Neuronal stem cell (in vitro differentiated cells): ENCODE results near the gene TBL3.
A peak's percentile ranks its signal among the peaks of the same experiment; 100 is the strongest.

Experiments used
- DNase-seq: peaks from one replicate; pipeline ENCODE4 v3.0.0-alpha.2; 2013; ENCODE audit warnings: low spot score
- H2AFZ ChIP-seq: one replicate; pipeline ENCODE4 v1.6.1; 2013; ENCODE audit warnings: mild to moderate bottlenecking, low read length, inconsistent platforms
- H2AK5ac ChIP-seq: 2 replicates; pipeline ENCODE4 v1.6.1; 2013; ENCODE audit warnings: low read depth, mild to moderate bottlenecking, inconsistent platforms, low read length, moderate library complexity, mixed read lengths
- H2BK120ac ChIP-seq: 2 replicates; pipeline ENCODE4 v1.6.1; 2013; ENCODE audit warnings: low read depth, mild to moderate bottlenecking, inconsistent platforms, low read length, moderate library complexity, mixed read lengths
- H2BK12ac ChIP-seq: one replicate; pipeline ENCODE4 v1.6.1; 2013; ENCODE audit warnings: low read length, inconsistent platforms
- H2BK15ac ChIP-seq: 2 replicates; pipeline ENCODE4 v1.6.1; 2013; ENCODE audit warnings: mild to moderate bottlenecking, low read length, inconsistent platforms, mixed read lengths
- H2BK5ac ChIP-seq: one replicate; pipeline ENCODE4 v1.6.1; 2013; ENCODE audit warnings: inconsistent platforms, mild to moderate bottlenecking, low read length, moderate library complexity
- H3K14ac ChIP-seq: one replicate; pipeline ENCODE4 v1.6.1; 2013; ENCODE audit warnings: low read length, inconsistent platforms
- H3K18ac ChIP-seq: 2 replicates; pipeline ENCODE4 v1.6.1; 2013; ENCODE audit warnings: low read length, inconsistent platforms
- H3K23ac ChIP-seq: 2 replicates; pipeline ENCODE4 v1.6.1; 2013; ENCODE audit warnings: low read depth, mild to moderate bottlenecking, mixed read lengths, low read length, inconsistent platforms; ENCODE audit not compliant: poor library complexity
- H3K27ac ChIP-seq: replicated peaks from 3 replicates; pipeline ENCODE4 v1.5.1; 2013; ENCODE audit warnings: low read length, inconsistent platforms
- H3K27me3 ChIP-seq, 3 experiments: 2 replicates each; pipeline ENCODE4 v1.6.1; 2013; ENCODE audit warnings: low read length in 3 of 3, mild to moderate bottlenecking in 2 of 3, inconsistent platforms in 1 of 3, low read depth in 1 of 3, mixed read lengths in 1 of 3, moderate library complexity in 1 of 3; ENCODE audit not compliant: control insufficient read depth in 3 of 3, insufficient read depth in 3 of 3
- H3K36me3 ChIP-seq, 2 donors: replicated peaks in 1 of 2; 2 replicates each; pipeline ENCODE4 v1.6.1; 2013; ENCODE audit warnings: low read length in 2 of 2; ENCODE audit not compliant: control insufficient read depth in 2 of 2, insufficient read depth in 2 of 2
- H3K4ac ChIP-seq: 2 replicates; pipeline ENCODE4 v1.6.1; 2013; ENCODE audit warnings: inconsistent platforms, mild to moderate bottlenecking, low read length, moderate library complexity
- H3K4me1 ChIP-seq, 2 donors: 1 replicate in 1 of 2; 2 replicates in 1 of 2; pipeline ENCODE4 v1.6.1; 2013; ENCODE audit warnings: low read length in 2 of 2, low read depth in 1 of 2; ENCODE audit not compliant: control insufficient read depth in 2 of 2, insufficient read depth in 1 of 2
- H3K4me2 ChIP-seq: one replicate; pipeline ENCODE4 v1.6.1; 2013; ENCODE audit warnings: mild to moderate bottlenecking, low read length, inconsistent platforms; ENCODE audit not compliant: insufficient read depth, poor library complexity, severe bottlenecking
- H3K4me3 ChIP-seq, 2 donors: 2 replicates each; pipeline ENCODE4 v1.5.1; 2013; ENCODE audit warnings: low read length in 2 of 2, mild to moderate bottlenecking in 2 of 2, inconsistent platforms in 1 of 2, moderate library complexity in 1 of 2
- H3K79me1 ChIP-seq: one replicate; pipeline ENCODE4 v1.6.1; 2013; ENCODE audit warnings: low read depth, mild to moderate bottlenecking, inconsistent platforms, low read length, moderate library complexity
- H3K9ac ChIP-seq: one replicate; pipeline ENCODE4 v1.6.1; 2013; ENCODE audit warnings: mild to moderate bottlenecking, low read depth, low read length, inconsistent platforms; ENCODE audit not compliant: poor library complexity
- H3K9me3 ChIP-seq, 2 donors: replicated peaks in 1 of 2; 2 replicates each; pipeline versions ENCODE3 to v1.6.1; 2013; ENCODE audit warnings: low read length in 2 of 2, mild to moderate bottlenecking in 2 of 2, inconsistent platforms in 1 of 2, low read depth in 1 of 2, mixed read lengths in 1 of 2, moderate library complexity in 1 of 2; ENCODE audit not compliant: control insufficient read depth in 2 of 2, insufficient read depth in 1 of 2
- H4K8ac ChIP-seq: one replicate; pipeline ENCODE4 v1.6.1; 2013; ENCODE audit warnings: low read depth, mild to moderate bottlenecking, inconsistent platforms, low read length, moderate library complexity
- H4K91ac ChIP-seq: one replicate; pipeline ENCODE4 v1.6.1; 2013; ENCODE audit warnings: low read length, low read depth, mild to moderate bottlenecking, inconsistent platforms; ENCODE audit not compliant: poor library complexity
- WGBS, 2 donors: extraction: QIAGEN DNeasy Blood & Tissue Kit; methylation state at CpG; one replicate each; pipeline ENCODE4 v1.1.7; 2013; ENCODE audit warnings: missing lambda C conversion rate in 2 of 2, mixed read lengths in 1 of 2; ENCODE audit not compliant: insufficient read length in 2 of 2, insufficient replicate concordance in 1 of 2; ENCODE audit errors: extremely low coverage in 2 of 2; 5-methylcytosine and 5-hydroxymethylcytosine counted together

TBL3 gene

DNA sequence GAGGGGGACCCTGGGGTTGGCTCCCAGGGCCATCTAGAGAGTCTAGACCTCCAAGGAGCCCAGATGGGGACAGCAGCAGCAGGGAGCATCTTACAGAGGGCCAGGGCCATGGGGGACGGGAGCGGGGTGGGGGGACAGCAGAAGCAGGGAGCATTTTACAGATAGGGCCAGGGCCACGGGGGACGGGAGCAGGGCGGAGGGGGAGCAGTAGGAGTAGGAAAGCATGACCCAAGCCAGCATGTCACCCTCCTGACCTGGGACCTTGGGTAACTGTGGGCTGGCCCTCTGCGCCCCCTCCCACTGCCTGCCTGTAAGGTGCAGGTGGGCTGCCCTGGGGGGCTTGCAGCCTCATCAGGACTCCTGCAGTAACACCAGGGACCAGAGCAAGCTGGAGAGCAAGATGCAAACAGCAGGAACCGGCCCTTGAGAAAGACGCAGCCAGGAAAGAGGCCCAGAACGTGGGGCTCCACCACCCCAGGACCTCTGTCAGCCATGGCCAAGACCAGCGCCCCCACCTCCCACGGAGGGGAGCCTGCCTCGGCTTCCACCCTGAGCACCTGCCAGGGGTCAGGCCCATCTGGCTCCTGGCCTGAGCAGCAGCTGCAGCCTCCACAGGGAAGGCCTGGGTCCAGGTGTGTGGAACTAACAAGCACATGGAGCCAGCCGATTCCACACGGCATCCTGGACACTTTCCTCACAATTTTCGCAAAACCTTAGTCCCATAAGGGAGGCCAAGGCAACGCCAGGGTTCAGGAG lies 35.4 kb downstream of the TBL3 start:
- no peak overlapping the region for H2BK120ac ChIP-seq
- H3K23ac ChIP-seq = peak overlapping the region; percentile 43
- H3K4me1 ChIP-seq = peaks cover 28 to 35% of the 10 kb centered on the region in 2 donors
- peaks cover 13 to 33% of the 10 kb centered on the region in 2 donors for H3K36me3 ChIP-seq
- H2AK5ac ChIP-seq = peak overlapping the region; percentile 81
- no peak overlapping the region for H3K18ac ChIP-seq
- peak overlapping the region; percentile 53 for H2BK5ac ChIP-seq
- H3K4me2 ChIP-seq = no peak overlapping the region
- H3K79me1 ChIP-seq = peaks cover 42% of the 10 kb centered on the region
- peak overlapping the region; percentile 66 for H3K4ac ChIP-seq
- H3K4me3 ChIP-seq = peak overlapping the region in 1 of 2 donors; percentile 65
- no peak overlapping the region for H3K27ac ChIP-seq
- no CpG with 5 or more reads among the region's 16 CpGs for WGBS, 2 donors
- H3K9me3 ChIP-seq = no peaks in the 10 kb centered on the region
- no peak overlapping the region for H4K8ac ChIP-seq
- H2BK15ac ChIP-seq = no peak overlapping the region
- peak overlapping the region; percentile 71 for H3K14ac ChIP-seq
- H3K9ac ChIP-seq = peak overlapping the region; percentile 78
- no peak overlapping the region for H2AFZ ChIP-seq
- H3K27me3 ChIP-seq = no peaks in the 10 kb centered on the region
- H4K91ac ChIP-seq = no peak overlapping the region
- peak overlapping the region; percentile 63 for H2BK12ac ChIP-seq
- no peak for DNase-seq

- H3K9me3 ChIP-seq = no peaks in the 10 kb centered on the region
- H3K23ac ChIP-seq = peak overlapping the region; percentile 31
- peak overlapping the region; percentile 37 for H3K4ac ChIP-seq
- H2AK5ac ChIP-seq = no peak overlapping the region
- DNase-seq = no peak
- H2BK15ac ChIP-seq = no peak overlapping the region
- no peak overlapping the region for H2BK5ac ChIP-seq
- peak overlapping the region; percentile 17 for H4K8ac ChIP-seq
- no peak overlapping the region for H2BK120ac ChIP-seq
- H3K14ac ChIP-seq = no peak overlapping the region
- no peaks in the 10 kb centered on the region for H3K27me3 ChIP-seq
- H3K36me3 ChIP-seq = peaks cover 9 to 25% of the 10 kb centered on the region in 2 donors
- peak overlapping the region; percentile 70 for H3K9ac ChIP-seq
- peaks cover 28 to 35% of the 10 kb centered on the region in 2 donors for H3K4me1 ChIP-seq
- peak overlapping the region; percentile 16 for H2BK12ac ChIP-seq
- no peak overlapping the region for H2AFZ ChIP-seq
- H4K91ac ChIP-seq = peak overlapping the region; percentile 85
- WGBS, 2 donors = no CpG with 5 or more reads among the region's 15 CpGs
- no peak overlapping the region for H3K18ac ChIP-seq
- H3K4me2 ChIP-seq = no peak overlapping the region
- peak overlapping the region in 1 of 2 donors; percentile 65 for H3K4me3 ChIP-seq
- peaks cover 37% of the 10 kb centered on the region for H3K79me1 ChIP-seq
- H3K27ac ChIP-seq = no peak overlapping the region
Observed at GRCh38 chr16:2008009-2008526, 36.2 kb downstream of the TBL3 start.

DNA sequence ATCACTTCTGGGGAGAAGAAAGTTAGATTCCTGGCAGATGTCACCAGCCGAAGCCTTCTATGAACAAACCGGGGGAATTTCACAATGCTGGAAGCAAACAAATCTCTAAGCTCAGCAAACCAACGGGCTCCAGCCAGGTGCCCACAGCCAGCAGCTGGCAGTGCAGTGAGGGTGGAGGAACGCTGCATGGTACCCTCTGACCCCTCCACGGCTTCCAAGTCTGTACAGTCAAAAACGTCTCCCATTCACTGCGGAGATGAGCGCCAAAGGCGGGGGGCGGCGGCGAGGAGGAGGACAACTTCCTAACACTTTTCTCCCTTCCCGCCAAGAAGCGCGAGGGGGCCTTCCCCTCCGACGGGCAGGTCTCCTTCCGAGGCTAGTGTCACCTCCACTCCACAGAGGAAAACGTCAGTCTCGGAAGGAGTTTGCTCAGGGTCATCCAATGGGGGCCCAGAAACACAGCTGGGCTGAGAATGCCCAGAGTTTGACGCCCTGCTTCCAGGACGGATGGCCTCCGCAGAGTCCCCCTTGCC lies 36.8 kb downstream of the TBL3 start:
- WGBS, 2 donors = no CpG with 5 or more reads among the region's 23 CpGs
- peak overlapping the region; percentile 80 for H3K4me2 ChIP-seq
- no peak overlapping the region for H3K4ac ChIP-seq
- H3K4me3 ChIP-seq = peak overlapping the region; percentile 65 to 99
- H4K91ac ChIP-seq = no peak overlapping the region
- H3K9me3 ChIP-seq = no peaks in the 10 kb centered on the region
- H3K18ac ChIP-seq = peak overlapping the region; percentile 82
- H2BK5ac ChIP-seq = no peak overlapping the region
- no peaks in the 10 kb centered on the region for H3K27me3 ChIP-seq
- peak overlapping the region; percentile 96 for H3K9ac ChIP-seq
- H2AK5ac ChIP-seq = peak overlapping the region; percentile 11
- peaks cover 25 to 32% of the 10 kb centered on the region in 2 donors for H3K4me1 ChIP-seq
- H4K8ac ChIP-seq = no peak overlapping the region
- no peak for DNase-seq
- H3K14ac ChIP-seq = peak overlapping the region; percentile 49
- H3K36me3 ChIP-seq = peaks cover 8 to 19% of the 10 kb centered on the region in 2 donors
- H2BK15ac ChIP-seq = no peak overlapping the region
- no peak overlapping the region for H2BK12ac ChIP-seq
- peak overlapping the region; percentile 78 for H2AFZ ChIP-seq
- no peak overlapping the region for H3K27ac ChIP-seq
- peak overlapping the region; percentile 48 for H3K23ac ChIP-seq
- H3K79me1 ChIP-seq = peaks cover 34% of the 10 kb centered on the region
- no peak overlapping the region for H2BK120ac ChIP-seq

DNA sequence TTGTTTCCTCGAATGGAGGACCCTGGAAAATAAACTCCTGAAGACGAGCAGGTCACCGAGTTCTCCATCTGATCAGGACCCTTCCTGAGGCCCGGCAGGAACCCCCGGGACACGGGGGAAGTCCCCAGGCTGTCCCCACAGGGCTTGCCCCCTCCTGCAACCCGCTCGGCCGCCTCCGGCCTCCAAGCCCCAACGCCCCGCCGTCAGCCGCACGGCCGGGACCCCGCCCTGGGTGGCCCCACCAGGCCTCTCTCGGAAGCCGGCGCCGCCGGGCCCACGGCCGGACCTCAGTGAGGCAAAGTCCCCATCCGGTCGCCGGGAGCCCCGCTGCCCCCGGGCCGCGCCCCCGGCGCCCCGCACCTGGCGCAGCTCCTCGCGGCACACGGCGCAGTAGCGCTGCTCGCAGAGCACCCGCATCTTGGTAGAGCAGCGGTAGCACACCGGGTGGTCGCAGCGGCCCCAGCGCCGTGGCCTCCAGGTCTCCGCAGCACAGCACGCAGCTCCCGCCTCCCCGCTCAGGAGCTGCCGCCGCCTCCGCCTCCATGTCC lies 37.4 kb downstream of the TBL3 start:
- Histone ChIP-seq H2BK12ac (no peak overlapping the region), H3K18ac (peak overlapping the region; percentile 82), H2BK15ac (no peak overlapping the region), H3K27ac (no peak overlapping the region), H2BK5ac (no peak overlapping the region), H3K4me3 (peak overlapping the region; percentile 65 to 99), H3K79me1 (peaks cover 31% of the 10 kb centered on the region), H3K27me3 (no peaks in the 10 kb centered on the region), H2BK120ac (no peak overlapping the region), H3K23ac (no peak overlapping the region), H4K8ac (no peak overlapping the region), H3K9ac (peak overlapping the region; percentile 96), H3K36me3 (peaks cover 8 to 18% of the 10 kb centered on the region in 2 donors), H3K14ac (peak overlapping the region; percentile 71), H3K4me2 (peak overlapping the region; percentile 80), H3K4ac (no peak overlapping the region), H3K4me1 (peaks cover 22 to 28% of the 10 kb centered on the region in 2 donors), H2AK5ac (peak overlapping the region; percentile 11), H4K91ac (no peak overlapping the region), H2AFZ (peak overlapping the region; percentile 78), H3K9me3 (no peaks in the 10 kb centered on the region)
- WGBS, 2 donors = no CpG with 5 or more reads among the region's 55 CpGs
- no peak for DNase-seq
